ENCODE data around the gene DIP2A.
"Not testable (repeated sequence)": the region's sequence is repeated elsewhere in the genome, so short reads cannot be mapped to it uniquely, and the experiment has no call there.

The DIP2A gene

GRCh38 chr21:46431884-46432488 lies 26.7 kb upstream of the DIP2A start:
- peaks cover 26% of the 10 kb centered on the region for H3K36me3 Mint-ChIP-seq
- H3K27me3 Mint-ChIP-seq, result no peaks in the 10 kb centered on the region
- no peak overlapping the region for H3K27ac Mint-ChIP-seq
- no peak for ATAC-seq (ENCODE audit: low read depth)
- no peaks in the 10 kb centered on the region for H3K9me3 Mint-ChIP-seq
- H3K4me3 Mint-ChIP-seq, result no peak overlapping the region
- H3K4me1 Mint-ChIP-seq, result peaks cover under 1% of the 10 kb centered on the region
- DNase-seq (ENCODE audit: low spot score in 2 of 2), result no peak

GRCh38 chr21:46433116-46433515 lies 25.6 kb upstream of the DIP2A start:
- not testable (repeated sequence) for DNase-seq (ENCODE audit: low spot score in 2 of 2); H3K27ac Mint-ChIP-seq; H3K4me3 Mint-ChIP-seq; ATAC-seq (ENCODE audit: low read depth); H3K9me3 Mint-ChIP-seq; H3K4me1 Mint-ChIP-seq; H3K27me3 Mint-ChIP-seq
- peaks cover 24% of the 10 kb centered on the region for H3K36me3 Mint-ChIP-seq

- Mint-ChIP-seq H3K4me1 (peaks cover 2% of the 10 kb centered on the region), H3K4me3 (no peak overlapping the region), H3K9me3 (no peaks in the 10 kb centered on the region), H3K27me3 (no peaks in the 10 kb centered on the region), H3K36me3 (peaks cover 26% of the 10 kb centered on the region), H3K27ac (no peak overlapping the region)
- DNase-seq (ENCODE audit: low spot score in 2 of 2), result no peak
- no peak for ATAC-seq (ENCODE audit: low read depth)
Measured at GRCh38 chr21:46434322-46434958, 24.3 kb upstream of the DIP2A start.

- Mint-ChIP-seq H3K27me3 (no peaks in the 10 kb centered on the region), H3K4me1 (peaks cover 2% of the 10 kb centered on the region), H3K9me3 (no peaks in the 10 kb centered on the region), H3K4me3 (no peak overlapping the region), H3K27ac (no peak overlapping the region), H3K36me3 (peaks cover 22% of the 10 kb centered on the region)
- DNase-seq (ENCODE audit: low spot score in 2 of 2) (no peak), ATAC-seq (ENCODE audit: low read depth) (no peak)
Measured at GRCh38 chr21:46435786-46436227, 22.9 kb upstream of the DIP2A start.

- H3K4me3 Mint-ChIP-seq, result no peak overlapping the region
- no peaks in the 10 kb centered on the region for H3K27me3 Mint-ChIP-seq
- ATAC-seq (ENCODE audit: low read depth), result no peak
- peaks cover 2% of the 10 kb centered on the region for H3K4me1 Mint-ChIP-seq
- no peak for DNase-seq (ENCODE audit: low spot score in 2 of 2)
- H3K36me3 Mint-ChIP-seq, result peaks cover 23% of the 10 kb centered on the region
- H3K27ac Mint-ChIP-seq, result no peak overlapping the region
- H3K9me3 Mint-ChIP-seq, result no peaks in the 10 kb centered on the region
Measured at GRCh38 chr21:46436621-46437020, 22.1 kb upstream of the DIP2A start.

GRCh38 chr21:46437096-46437498 lies 21.6 kb upstream of the DIP2A start:
- DNase-seq (ENCODE audit: low spot score in 2 of 2), result no peak
- Mint-ChIP-seq H3K27ac (no peak overlapping the region), H3K36me3 (peaks cover 18% of the 10 kb centered on the region), H3K4me3 (no peak overlapping the region), H3K9me3 (no peaks in the 10 kb centered on the region), H3K4me1 (peaks cover 2% of the 10 kb centered on the region), H3K27me3 (no peaks in the 10 kb centered on the region)
- ATAC-seq (ENCODE audit: low read depth), result no peak

GRCh38 chr21:46437511-46437910 lies 21.2 kb upstream of the DIP2A start:
- peaks cover 2% of the 10 kb centered on the region for H3K4me1 Mint-ChIP-seq

GRCh38 chr21:46438241-46438640 lies 20.4 kb upstream of the DIP2A start:
- Mint-ChIP-seq H3K9me3 (no peaks in the 10 kb centered on the region), H3K27me3 (no peaks in the 10 kb centered on the region), H3K36me3 (peaks cover 18% of the 10 kb centered on the region), H3K4me1 (peaks cover 2% of the 10 kb centered on the region), H3K27ac (no peak overlapping the region), H3K4me3 (no peak overlapping the region)
- ATAC-seq (ENCODE audit: low read depth) (no peak), DNase-seq (ENCODE audit: low spot score in 2 of 2) (no peak)

More at GRCh38 chr21:46437511-46437910, 21.2 kb upstream of the DIP2A start:
- no peak for ATAC-seq (ENCODE audit: low read depth)
- peaks cover 17% of the 10 kb centered on the region for H3K36me3 Mint-ChIP-seq
- H3K4me3 Mint-ChIP-seq, result no peak overlapping the region
- H3K27me3 Mint-ChIP-seq, result no peaks in the 10 kb centered on the region
- DNase-seq (ENCODE audit: low spot score in 2 of 2), result no peak
- no peak overlapping the region for H3K27ac Mint-ChIP-seq
- no peaks in the 10 kb centered on the region for H3K9me3 Mint-ChIP-seq

- Mint-ChIP-seq H3K27ac (no peak overlapping the region), H3K4me1 (peaks cover 2% of the 10 kb centered on the region), H3K27me3 (no peaks in the 10 kb centered on the region), H3K36me3 (peaks cover 14% of the 10 kb centered on the region), H3K4me3 (no peak overlapping the region), H3K9me3 (no peaks in the 10 kb centered on the region)
- ATAC-seq (ENCODE audit: low read depth) (no peak), DNase-seq (ENCODE audit: low spot score in 2 of 2) (no peak)
Measured at GRCh38 chr21:46439906-46440305, 18.8 kb upstream of the DIP2A start.

- DNase-seq (ENCODE audit: low spot score in 2 of 2), result no peak
- Mint-ChIP-seq H3K4me3 (no peak overlapping the region), H3K4me1 (peaks cover 2% of the 10 kb centered on the region), H3K9me3 (no peaks in the 10 kb centered on the region), H3K27me3 (no peaks in the 10 kb centered on the region), H3K36me3 (peaks cover 13% of the 10 kb centered on the region), H3K27ac (no peak overlapping the region)
- ATAC-seq (ENCODE audit: low read depth), result no peak
Measured at GRCh38 chr21:46441331-46441730, 17.4 kb upstream of the DIP2A start.

- DNase-seq (ENCODE audit: low spot score in 2 of 2), result no peak
- Mint-ChIP-seq H3K9me3 (no peaks in the 10 kb centered on the region), H3K27me3 (no peaks in the 10 kb centered on the region), H3K4me3 (no peak overlapping the region), H3K27ac (no peak overlapping the region), H3K36me3 (peaks cover 13% of the 10 kb centered on the region), H3K4me1 (peaks cover 1% of the 10 kb centered on the region)
- no peak for ATAC-seq (ENCODE audit: low read depth)
Measured at GRCh38 chr21:46441961-46442498, 16.7 kb upstream of the DIP2A start.

GRCh38 chr21:46442938-46443337 lies 15.8 kb upstream of the DIP2A start:
- H3K36me3 Mint-ChIP-seq, result peaks cover 16% of the 10 kb centered on the region
- H3K4me3 Mint-ChIP-seq, result no peak overlapping the region
- ATAC-seq (ENCODE audit: low read depth), result no peak
- no peaks in the 10 kb centered on the region for H3K9me3 Mint-ChIP-seq
- no peak overlapping the region for H3K27ac Mint-ChIP-seq
- H3K27me3 Mint-ChIP-seq, result no peaks in the 10 kb centered on the region
- H3K4me1 Mint-ChIP-seq, result no peaks in the 10 kb centered on the region
- DNase-seq (ENCODE audit: low spot score in 2 of 2), result no peak

- Mint-ChIP-seq H3K4me1 (no peaks in the 10 kb centered on the region), H3K9me3 (peaks cover 4% of the 10 kb centered on the region), H3K36me3 (peaks cover 20% of the 10 kb centered on the region), H3K27me3 (no peaks in the 10 kb centered on the region), H3K4me3 (no peak overlapping the region), H3K27ac (no peak overlapping the region)
- no peak for ATAC-seq (ENCODE audit: low read depth)
- DNase-seq (ENCODE audit: low spot score in 2 of 2), result no peak
Measured at GRCh38 chr21:46443910-46444309, 14.8 kb upstream of the DIP2A start.

GRCh38 chr21:46448108-46448507 lies 10.6 kb upstream of the DIP2A start:
- Mint-ChIP-seq H3K27ac (no peak overlapping the region), H3K36me3 (peaks cover 12% of the 10 kb centered on the region), H3K4me1 (peaks cover 5% of the 10 kb centered on the region), H3K4me3 (no peak overlapping the region), H3K9me3 (peaks cover 4% of the 10 kb centered on the region), H3K27me3 (no peaks in the 10 kb centered on the region)
- no peak for ATAC-seq (ENCODE audit: low read depth)
- no peak for DNase-seq (ENCODE audit: low spot score in 2 of 2)

GRCh38 chr21:46448855-46449254 lies 9.8 kb upstream of the DIP2A start:
- not testable (repeated sequence) for H3K4me1 Mint-ChIP-seq; H3K4me3 Mint-ChIP-seq; H3K27me3 Mint-ChIP-seq; H3K27ac Mint-ChIP-seq; H3K9me3 Mint-ChIP-seq; ATAC-seq (ENCODE audit: low read depth); DNase-seq (ENCODE audit: low spot score in 2 of 2)
- H3K36me3 Mint-ChIP-seq, result peaks cover 12% of the 10 kb centered on the region
